OCI-LY3 (cell line): ENCODE data around the gene AIG1.

ENCODE experiments used
- H2AFZ ChIP-seq: fragments of 200-600, 300-600 bp; shearing (Covaris generic); 2 replicates; pipeline ENCODE4 v1.6.0; 2014; ENCODE audit warnings: antibody characterized with exemption, low read depth, low read length
- H3K27ac ChIP-seq: fragments of 200-600, 300-600 bp; sonication (generic); 2 replicates; pipeline ENCODE4 v1.5.1; 2014; ENCODE audit warnings: mild to moderate bottlenecking, low read length, moderate library complexity, mixed read lengths
- H3K27me3 ChIP-seq: fragments of 200-600, 300-600 bp; sonication (generic); 2 replicates; pipeline ENCODE4 v1.6.1; 2014; ENCODE audit warnings: low read depth, low read length, mixed read lengths
- H3K36me3 ChIP-seq: fragments of 200-600, 300-600 bp; sonication (generic); replicated peaks from 2 replicates; pipeline ENCODE3; 2014; ENCODE audit warnings: low read depth, low read length, mixed read lengths
- H3K4me1 ChIP-seq: fragments of 300-600, 200-600 bp; sonication (generic); 2 replicates; pipeline ENCODE4 v1.6.1; 2014; ENCODE audit warnings: low read length, mixed read lengths
- H3K4me2 ChIP-seq: fragments of 200-600, 300-600 bp; sonication (generic); 2 replicates; pipeline ENCODE4 v1.6.1; 2014; ENCODE audit warnings: low read length, mixed read lengths
- H3K4me3 ChIP-seq: fragments of 300-600, 200-600 bp; sonication (generic); 2 replicates; pipeline ENCODE4 v1.5.1; 2014; ENCODE audit warnings: antibody characterized with exemption, mild to moderate bottlenecking, low read length, moderate library complexity
- H3K79me2 ChIP-seq: fragments of 300-600, 200-600 bp; shearing (Covaris generic); 2 replicates; pipeline ENCODE4 v1.6.1; 2014; ENCODE audit warnings: mild to moderate bottlenecking, low read length, mixed read lengths
- H3K9ac ChIP-seq: fragments of 300-600, 200-600 bp; shearing (Covaris generic); 2 replicates; pipeline ENCODE4 v1.6.0; 2014; ENCODE audit warnings: mild to moderate bottlenecking, low read length, moderate library complexity
- H3K9me3 ChIP-seq: fragments of 200-600, 300-600 bp; shearing (Covaris generic); 2 replicates; pipeline ENCODE4 v1.6.1; 2014; ENCODE audit warnings: low read length, mixed read lengths; ENCODE audit not compliant: insufficient read depth
- H4K20me1 ChIP-seq: fragments of 200-600, 300-600 bp; sonication (generic); 2 replicates; pipeline ENCODE4 v1.6.1; 2016; ENCODE audit warnings: low read length, mixed read lengths; ENCODE audit not compliant: insufficient read depth
- CTCF ChIP-seq: fragments of 200-600, 300-600 bp; sonication (generic); IDR thresholded peaks from 2 replicates; pipeline ENCODE4 v1.5.1; 2014; ENCODE audit warnings: antibody characterized with exemption, low read length, low read depth
- EZH2phosphoT487 ChIP-seq: fragments of 200-600 bp; shearing (Covaris generic); IDR thresholded peaks from 2 replicates; pipeline ENCODE4 v1.6.1; 2018; ENCODE audit warnings: antibody characterized with exemption, mixed run types, low read depth

Gene AIG1

GRCh38 chr6:143026696-143027449, 33.8 kb upstream of the AIG1 start:
- H3K4me3 ChIP-seq = peak overlapping the region; percentile 46
- no peaks in the 10 kb centered on the region for H3K27me3 ChIP-seq
- peak overlapping the region; percentile 69 for H2AFZ ChIP-seq
- no peaks in the 10 kb centered on the region for H4K20me1 ChIP-seq
- H3K9me3 ChIP-seq = no peaks in the 10 kb centered on the region
- peak overlapping the region; percentile 49 for H3K4me2 ChIP-seq
- H3K4me1 ChIP-seq = peaks cover 3% of the 10 kb centered on the region; the same call in 1 of the 2 replicates
- no peak overlapping the region for H3K27ac ChIP-seq
- no peaks in the 10 kb centered on the region for H3K36me3 ChIP-seq
- H3K9ac ChIP-seq = no peak overlapping the region
- TF ChIP-seq EZH2phosphoT487 = no peak
- peak; percentile 78 for TF ChIP-seq CTCF
- no peaks in the 10 kb centered on the region for H3K79me2 ChIP-seq

- Histone ChIP-seq H4K20me1 (no peaks in the 10 kb centered on the region), H3K4me3 (no peak overlapping the region), H3K79me2 (no peaks in the 10 kb centered on the region), H3K4me1 (peaks cover 9% of the 10 kb centered on the region), H3K27ac (no peak overlapping the region), H3K9me3 (no peaks in the 10 kb centered on the region), H3K9ac (no peak overlapping the region), H3K4me2 (no peak overlapping the region), H3K27me3 (no peaks in the 10 kb centered on the region), H3K36me3 (no peaks in the 10 kb centered on the region), H2AFZ (no peak overlapping the region)
- TF ChIP-seq CTCF (no peak), EZH2phosphoT487 (no peak)
Measured at GRCh38 chr6:143034689-143035334, 25.9 kb upstream of the AIG1 start.

GRCh38 chr6:143037470-143037869, 23.2 kb upstream of the AIG1 start:
- Histone ChIP-seq H3K9ac (no peak overlapping the region), H3K9me3 (no peaks in the 10 kb centered on the region), H3K4me1 (peaks cover 10% of the 10 kb centered on the region), H3K4me3 (no peak overlapping the region), H4K20me1 (no peaks in the 10 kb centered on the region), H3K4me2 (no peak overlapping the region), H3K27ac (no peak overlapping the region), H3K79me2 (no peaks in the 10 kb centered on the region), H3K36me3 (no peaks in the 10 kb centered on the region), H2AFZ (no peak overlapping the region), H3K27me3 (0 out of 2 replicates have a peak, but pooled peaks cover 7% of the 10 kb centered on the region)
- no peak for TF ChIP-seq EZH2phosphoT487
- TF ChIP-seq CTCF = no peak

- 0 out of 2 replicates have a peak, but pooled peaks cover 7% of the 10 kb centered on the region for H3K27me3 ChIP-seq
Measured at GRCh38 chr6:143038833-143039232, 21.9 kb upstream of the AIG1 start.

More at GRCh38 chr6:143038833-143039232, 21.9 kb upstream of the AIG1 start:
- TF ChIP-seq EZH2phosphoT487 = no peak
- TF ChIP-seq CTCF = peak; percentile 34
- H3K4me2 ChIP-seq = peak overlapping the region; percentile 71
- no peak overlapping the region for H3K27ac ChIP-seq
- H4K20me1 ChIP-seq = no peaks in the 10 kb centered on the region
- no peak overlapping the region for H2AFZ ChIP-seq
- no peak overlapping the region for H3K9ac ChIP-seq
- peaks cover 10% of the 10 kb centered on the region for H3K4me1 ChIP-seq
- no peaks in the 10 kb centered on the region for H3K9me3 ChIP-seq
- no peaks in the 10 kb centered on the region for H3K36me3 ChIP-seq
- H3K4me3 ChIP-seq = no peak overlapping the region
- no peaks in the 10 kb centered on the region for H3K79me2 ChIP-seq
